COLO668 (cell line): ENCODE results near the gene TIAM2.

Experiments
- DNase-seq: peaks from one replicate; lab custom pipeline; 2025; ENCODE audit not compliant: unreplicated experiment; lab: John Stamatoyannopoulos, UW

The TIAM2 gene

DNA sequence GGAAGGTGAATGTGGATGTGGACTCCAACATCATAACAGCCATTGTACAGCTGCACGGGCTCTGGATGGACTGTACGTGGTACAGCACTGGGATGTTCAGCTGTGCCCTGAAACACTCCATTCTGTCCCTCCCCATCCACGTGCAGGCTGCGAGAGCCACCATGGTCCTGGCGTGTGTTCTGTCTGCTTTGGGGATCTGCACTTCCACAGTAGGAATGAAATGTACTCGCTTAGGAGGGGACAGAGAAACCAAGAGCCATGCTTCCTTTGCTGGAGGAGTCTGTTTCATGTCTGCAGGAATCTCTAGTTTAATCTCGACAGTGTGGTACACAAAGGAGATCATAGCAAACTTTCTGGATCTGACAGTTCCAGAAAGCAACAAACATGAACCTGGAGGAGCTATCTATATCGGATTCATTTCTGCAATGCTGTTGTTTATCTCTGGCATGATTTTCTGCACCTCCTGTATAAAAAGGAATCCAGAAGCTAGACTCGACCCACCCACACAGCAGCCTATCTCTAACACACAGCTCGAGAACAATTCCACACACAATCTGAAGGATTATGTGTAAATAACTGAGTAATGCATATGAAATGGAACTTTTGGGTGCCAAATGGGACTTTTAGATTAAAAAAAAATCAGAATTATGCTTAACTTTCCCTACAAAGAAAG is 280.8 kb downstream of the TIAM2 start:
- no peak for DNase-seq

DNA sequence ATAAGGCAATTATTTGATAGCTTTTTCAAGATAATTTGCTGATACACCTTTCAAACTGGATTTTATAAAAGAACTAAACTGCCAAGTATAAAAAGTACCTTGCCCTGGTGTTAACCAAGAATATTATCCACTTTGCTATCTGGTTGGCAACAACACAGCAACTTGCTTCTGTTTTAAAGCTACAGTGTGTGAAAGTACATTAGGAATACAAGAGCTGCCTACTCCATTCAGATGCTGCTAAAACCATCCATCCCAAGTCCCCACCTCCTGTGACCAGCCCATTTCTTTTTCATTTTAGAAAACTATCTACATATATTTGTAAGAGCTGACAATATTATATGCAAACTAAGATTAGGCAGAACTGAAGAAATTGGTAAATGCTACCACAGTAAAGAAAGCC is 281.5 kb downstream of the TIAM2 start:
- DNase-seq = no peak

DNA sequence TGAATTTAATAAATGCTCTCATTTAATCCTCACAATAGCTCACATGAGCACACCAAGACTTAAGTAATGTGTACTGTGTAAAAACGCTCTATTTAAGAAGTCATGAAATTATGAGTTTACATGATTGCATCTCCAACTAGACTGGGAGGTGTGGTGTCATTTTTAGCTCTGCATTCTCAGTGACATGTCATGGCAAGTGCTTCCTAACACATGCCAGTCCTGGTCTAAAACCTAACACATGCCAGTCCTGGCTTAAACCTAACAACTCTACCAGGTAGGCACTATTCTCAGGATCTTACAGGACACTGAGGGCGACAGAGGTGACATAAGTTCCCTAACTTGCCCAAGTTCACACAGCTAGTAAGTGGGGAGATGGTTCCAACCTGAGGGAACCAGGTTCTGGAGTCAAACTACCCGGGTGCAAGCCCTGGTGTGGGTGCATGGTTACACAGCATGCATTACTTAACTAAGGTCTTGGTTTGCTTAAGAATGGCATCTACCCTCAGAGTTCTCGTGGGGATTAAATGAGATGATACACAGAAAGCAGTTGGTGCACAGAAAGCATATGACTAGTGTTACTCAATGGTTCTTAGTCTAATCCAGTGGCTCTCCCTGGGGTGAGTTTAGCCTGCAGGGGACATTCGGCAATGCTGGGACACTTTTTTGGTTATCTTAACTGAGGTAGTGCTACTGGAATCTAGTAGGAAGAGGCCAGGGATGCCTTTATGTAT is 283.4 kb downstream of the TIAM2 start:
- no peak for DNase-seq

DNA sequence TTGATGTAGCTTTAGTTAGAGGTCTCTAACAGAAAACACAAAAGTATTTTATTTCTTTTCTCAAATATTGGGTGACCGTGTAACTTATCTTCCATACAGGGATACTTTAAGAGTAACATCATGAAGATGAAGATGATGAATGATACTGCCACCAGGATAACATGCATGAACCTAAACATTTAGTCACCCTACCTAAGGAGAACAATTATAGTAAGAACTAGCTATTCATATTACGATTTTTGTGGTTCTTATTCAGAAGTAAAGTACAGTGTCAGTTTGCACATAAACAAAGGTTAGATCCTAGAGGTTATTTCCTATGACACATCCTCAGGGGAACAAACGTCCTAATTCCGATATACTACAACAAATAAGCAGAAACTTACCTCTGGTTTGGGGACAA is 289.7 kb downstream of the TIAM2 start:
- DNase-seq = no peak

DNA sequence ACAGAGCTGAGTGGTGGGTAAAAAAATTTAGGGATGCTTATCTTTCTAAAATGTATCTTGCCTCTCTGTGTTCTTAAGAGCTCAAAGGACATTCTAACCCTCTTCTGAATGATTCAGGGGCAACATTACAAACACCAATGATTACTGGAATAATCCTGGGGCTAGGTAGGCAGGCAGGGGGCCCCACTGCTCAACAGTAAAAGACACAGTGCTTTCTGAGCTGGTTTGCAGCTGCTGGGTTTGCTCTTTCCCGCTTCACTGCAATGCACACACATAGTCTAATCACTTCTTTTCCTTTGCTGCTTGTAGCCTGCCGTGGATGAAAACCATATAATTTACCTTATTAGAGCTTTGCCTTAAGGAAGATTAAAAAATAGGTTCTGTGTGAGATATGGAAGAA is 292.6 kb downstream of the TIAM2 start:
- DNase-seq = no peak

DNA sequence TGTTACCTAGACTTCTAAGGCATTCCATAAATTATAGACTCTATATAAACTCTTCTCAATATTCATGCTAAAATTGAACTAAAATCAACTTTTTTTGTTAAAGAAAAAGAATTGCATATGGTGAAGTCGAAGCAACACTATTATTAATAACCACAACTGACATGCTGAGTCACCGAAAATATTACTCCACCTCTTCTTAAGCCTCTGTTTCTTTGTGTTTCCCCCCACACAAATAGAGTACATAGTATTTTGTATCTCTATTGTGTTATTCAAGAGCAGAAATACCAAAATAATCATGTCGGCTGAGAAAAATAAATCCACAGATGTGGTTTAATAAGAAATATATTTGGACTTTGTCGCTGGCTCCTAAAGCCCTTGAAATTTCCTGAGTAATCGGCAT is 295.4 kb downstream of the TIAM2 start:
- DNase-seq = no peak

DNA sequence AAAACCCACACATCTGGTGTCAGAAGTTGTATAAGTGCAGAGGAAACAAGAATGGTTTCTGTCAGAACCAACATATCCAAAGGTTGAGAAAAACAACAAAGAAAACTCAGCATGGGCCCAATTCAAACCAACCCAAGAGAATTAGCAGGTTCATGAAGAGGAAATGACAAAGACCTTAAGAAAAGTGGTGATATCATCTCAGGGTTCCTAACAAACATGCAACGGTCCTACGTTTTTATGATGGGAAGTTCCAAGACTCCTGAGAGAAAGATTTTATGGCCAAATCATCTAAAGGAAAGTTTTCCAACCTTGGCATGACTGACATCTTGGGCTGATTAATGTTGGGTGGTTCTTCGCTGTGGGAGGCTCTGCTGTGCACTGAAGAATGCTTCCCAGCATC is 296.2 kb downstream of the TIAM2 start:
- DNase-seq = no peak

DNA sequence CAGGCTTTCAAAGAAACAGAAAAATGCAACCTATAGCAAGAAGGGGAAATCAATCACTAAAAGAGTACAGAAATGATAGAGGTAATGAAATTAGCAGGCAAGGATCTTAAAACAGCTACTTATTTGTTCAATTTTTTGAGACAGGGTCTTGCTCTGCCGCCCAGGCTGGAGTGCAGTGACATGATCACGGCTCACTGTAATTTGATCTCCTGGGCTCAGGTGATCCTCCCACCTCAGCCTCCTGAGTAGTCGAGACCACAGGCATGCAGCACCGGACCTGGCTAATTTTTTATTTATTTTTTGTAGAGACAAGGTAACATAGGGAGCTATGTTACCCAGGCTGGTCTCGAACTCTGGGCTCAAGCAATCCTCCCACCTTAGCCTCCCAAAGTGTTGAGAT is 297.6 kb downstream of the TIAM2 start:
- DNase-seq = no peak

DNA sequence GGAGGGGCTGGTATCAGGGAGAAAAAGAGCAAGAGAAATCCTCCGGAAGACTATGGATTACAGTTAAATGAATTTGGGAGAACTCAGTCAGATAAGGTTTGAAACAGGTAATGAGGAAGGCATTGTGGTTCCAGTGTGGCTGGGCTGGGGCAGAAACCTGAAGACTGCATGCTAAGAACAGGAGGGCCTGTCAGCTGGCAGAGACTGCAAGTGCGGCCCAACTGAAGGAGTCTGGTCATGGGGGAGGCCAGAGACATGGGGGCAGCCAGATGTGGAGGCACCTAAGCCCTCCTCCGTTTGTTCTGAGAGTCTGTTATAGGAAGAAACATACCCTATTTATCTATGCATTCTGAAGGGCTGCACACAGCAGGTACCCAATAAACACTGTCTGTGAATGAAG is 302.6 kb downstream of the TIAM2 start:
- DNase-seq = no peak

DNA sequence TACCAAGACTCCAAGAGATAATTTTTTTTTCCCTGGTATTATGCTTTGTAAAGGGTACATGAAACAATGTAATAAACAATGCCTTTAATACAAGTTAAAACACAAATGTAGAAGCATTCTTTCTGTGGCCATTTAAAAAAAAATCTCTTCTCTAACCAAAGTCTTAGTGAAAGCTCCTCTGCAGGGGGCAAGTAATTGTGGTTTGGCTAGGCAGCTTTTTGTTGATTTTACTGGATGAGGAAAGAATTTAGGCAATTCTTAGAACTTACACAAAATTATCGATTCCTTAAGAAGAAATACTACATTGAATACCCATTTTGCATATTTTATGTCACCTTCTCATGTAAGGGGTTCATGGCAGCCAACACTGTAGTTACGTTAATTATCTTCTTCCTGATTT is 306.8 kb downstream of the TIAM2 start:
- DNase-seq = no peak

DNA sequence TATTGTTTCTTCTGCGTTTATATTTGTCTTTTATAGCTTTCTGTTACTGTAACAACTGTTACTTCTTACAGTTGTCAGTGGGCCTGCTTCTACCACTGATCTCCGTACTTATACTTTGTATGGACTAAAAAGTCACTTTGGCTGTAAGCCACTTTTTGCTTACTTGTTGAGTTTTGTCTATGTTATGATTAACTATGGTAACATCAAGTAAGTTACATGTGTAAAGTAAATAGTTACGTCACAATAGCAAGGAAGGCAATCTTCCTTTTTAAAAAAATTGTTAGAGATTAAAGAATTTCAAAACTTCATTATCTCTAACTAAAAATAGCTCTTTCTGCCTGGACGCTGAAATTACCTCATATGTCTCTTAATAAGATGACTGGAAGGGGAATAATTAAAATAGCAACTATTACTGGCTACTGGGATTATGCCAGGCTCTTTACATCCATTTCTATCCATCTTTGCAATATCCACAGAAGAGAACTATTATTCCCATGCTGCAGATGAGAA is 308.3 kb downstream of the TIAM2 start:
- no peak for DNase-seq

DNA sequence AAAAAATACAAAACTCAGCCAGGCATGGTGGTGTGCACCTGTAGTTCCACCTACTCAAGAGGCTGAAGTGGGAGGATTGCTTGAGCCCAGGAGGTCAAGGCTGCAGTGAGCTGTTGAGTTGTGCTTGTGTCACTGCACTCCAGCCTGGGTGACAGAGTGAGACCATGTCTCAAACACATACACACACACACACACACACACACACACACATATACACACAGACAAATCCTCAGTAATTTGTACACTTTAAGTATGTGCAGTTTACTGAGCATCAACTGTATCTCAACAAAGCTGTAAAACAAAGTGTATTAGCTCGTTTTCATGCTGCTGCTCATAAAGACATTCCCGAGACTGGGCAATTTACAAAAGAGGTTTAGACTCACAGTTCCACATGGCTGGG is 311.8 kb downstream of the TIAM2 start:
- no peak for DNase-seq
